Activated CD4-positive, CD25-positive, alpha-beta regulatory T cell (primary cell): Measurements from ENCODE around the gene DSG4.

Experiments used
- DNase-seq, 4 experiments: peaks; one replicate each; lab custom pipeline; 2025; lab: John Stamatoyannopoulos, UW

DSG4 gene

DNA sequence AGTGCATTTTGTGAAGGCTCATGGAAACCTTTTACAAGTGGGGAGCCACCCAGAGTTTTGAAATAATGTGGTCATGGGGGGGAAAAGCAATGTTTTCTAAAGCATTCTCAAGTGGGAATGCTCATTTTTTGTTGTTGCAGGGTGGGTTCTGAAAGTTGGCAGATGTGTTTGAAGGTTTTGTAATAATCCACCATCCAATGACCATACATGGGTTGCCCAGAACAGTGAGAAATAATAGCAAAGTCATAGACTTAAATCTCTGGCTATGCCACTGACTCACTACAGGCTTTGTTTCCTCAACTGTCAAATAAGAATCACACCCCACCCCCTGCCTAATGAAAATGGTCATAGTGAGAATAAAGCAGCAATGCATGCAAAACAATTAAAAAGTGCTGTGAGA, 73.8 kb downstream of the DSG4 start:
- DNase-seq, result no peak

DNA sequence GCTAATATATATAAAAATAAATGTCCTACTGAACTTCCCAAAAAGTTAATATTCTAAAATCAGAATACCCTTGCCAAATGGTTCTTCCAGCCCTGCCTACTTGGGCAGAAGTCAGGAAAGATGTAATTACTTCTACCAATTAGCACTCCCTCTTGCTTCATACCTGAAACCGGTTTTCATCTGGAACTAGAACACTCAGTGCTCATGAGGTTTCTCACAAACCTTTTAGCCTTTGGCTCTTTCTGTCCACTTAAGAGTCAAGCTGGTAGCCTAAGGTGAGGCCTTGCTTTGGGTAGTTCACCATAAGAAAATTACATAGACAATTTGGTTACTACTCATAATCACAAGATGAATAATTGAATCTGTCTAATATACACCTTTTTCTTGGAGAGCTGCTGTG, 75.0 kb downstream of the DSG4 start:
- DNase-seq, result no peak

DNA sequence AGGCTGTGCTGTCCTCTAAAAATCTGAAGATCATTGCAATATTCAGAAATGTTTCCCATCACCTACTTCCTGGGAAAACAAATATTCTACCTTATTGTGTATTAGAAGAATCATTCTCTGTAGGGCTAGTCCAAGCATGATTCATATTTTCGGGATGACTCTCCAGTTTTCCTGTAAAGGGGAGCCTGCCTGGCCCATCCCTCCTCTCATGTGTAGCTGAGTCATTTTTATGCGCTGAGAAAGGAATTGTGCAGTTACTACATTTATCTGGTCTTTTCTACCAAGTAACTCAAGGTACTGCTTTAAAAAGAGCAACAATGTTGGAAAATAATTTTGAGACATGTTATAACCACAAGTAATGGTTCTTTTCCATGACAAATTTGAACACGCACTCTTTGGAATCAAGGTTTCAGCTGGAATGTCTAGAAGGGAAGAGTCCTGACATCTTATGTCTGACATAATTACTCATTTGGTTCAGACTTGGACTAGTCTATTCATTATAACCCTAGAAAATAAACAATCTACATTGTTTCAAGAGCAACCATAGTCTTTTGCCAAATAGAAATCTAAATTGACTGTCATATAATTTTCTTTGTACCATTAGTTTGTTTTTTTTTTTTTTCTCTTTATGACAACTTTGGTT, 77.6 kb downstream of the DSG4 start:
- DNase-seq, result no peak
